CD4-positive, alpha-beta T cell treated with Interleukin-10 for 1 hour (primary cell): ENCODE measurements around the gene ZSCAN9.

Experiments
- DNase-seq: peaks from one replicate; pipeline ENCODE4 v3.0.0-alpha.2; 2020

ZSCAN9 gene

DNA sequence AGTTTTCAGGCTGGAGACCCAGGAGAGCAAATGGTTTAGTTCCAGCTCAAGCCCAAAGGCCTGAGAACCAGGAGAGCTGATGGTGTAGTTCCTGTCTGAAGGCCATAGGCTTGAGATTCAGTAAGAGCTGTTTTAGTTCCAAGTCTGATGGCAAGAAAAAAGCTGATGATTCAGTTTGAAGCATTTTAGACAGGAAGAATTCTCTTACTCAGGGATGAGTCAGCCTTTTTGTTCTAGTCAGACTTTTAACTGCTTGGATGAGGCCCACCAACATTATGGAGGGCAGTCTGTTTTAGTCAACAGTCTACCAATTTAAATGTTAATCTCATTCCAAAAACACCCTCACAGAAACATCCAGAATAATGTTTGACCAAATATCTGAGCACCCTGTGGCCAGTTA lies 44.4 kb downstream of the ZSCAN9 start:
- no peak for DNase-seq

GRCh38 chr6:28274888-28275287 lies 49.8 kb downstream of the ZSCAN9 start:
- no peak for DNase-seq

DNA sequence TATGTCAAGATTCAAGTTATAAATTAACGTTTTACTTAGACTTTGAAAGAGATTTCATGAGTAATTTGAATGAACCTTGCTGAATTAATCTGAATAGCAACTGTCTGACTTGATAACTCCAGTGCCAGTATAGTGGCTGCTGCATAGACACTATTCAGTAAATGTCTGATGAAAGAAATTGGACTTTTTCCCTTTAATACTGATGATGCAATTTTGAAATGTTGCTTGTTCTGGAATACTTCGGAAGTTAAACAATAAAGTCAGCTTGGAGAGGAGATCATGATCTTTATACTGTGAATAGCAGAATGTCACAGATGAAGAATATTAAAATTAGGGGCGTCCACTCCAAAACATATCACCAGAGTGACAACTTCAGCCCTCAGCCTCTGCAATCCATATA lies 52.7 kb downstream of the ZSCAN9 start:
- no peak for DNase-seq

DNA sequence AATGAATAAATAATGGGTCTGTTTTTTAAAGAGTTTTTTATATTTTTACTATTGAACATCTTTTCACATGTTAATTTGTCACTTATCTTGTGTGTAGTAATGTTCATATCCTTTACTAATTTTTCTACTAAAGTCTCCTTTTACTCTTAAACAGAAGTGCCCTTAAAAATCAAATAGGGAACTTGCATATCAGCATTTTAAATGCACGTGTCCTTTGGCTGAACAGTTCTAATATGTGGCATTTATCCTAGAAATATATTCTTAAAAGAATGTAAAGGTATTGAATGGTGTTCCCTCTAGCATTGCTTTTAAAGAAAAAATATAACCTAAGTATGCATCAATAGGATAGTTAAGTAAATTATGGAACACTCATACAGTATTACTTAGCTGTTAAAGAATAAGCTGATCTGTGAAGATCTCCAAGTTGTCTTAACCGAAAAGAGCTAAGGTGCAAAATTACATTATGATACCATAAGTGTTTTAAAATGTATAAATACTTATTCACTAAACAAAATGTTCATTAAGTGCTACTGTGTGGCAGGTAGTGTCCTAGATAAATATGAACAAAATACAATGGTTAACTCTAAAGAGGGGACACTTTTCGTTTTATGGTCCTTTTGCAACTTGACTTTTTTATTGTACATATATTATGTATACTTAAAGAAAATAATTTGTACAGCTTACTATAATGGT lies 55.7 kb downstream of the ZSCAN9 start:
- no peak for DNase-seq

DNA sequence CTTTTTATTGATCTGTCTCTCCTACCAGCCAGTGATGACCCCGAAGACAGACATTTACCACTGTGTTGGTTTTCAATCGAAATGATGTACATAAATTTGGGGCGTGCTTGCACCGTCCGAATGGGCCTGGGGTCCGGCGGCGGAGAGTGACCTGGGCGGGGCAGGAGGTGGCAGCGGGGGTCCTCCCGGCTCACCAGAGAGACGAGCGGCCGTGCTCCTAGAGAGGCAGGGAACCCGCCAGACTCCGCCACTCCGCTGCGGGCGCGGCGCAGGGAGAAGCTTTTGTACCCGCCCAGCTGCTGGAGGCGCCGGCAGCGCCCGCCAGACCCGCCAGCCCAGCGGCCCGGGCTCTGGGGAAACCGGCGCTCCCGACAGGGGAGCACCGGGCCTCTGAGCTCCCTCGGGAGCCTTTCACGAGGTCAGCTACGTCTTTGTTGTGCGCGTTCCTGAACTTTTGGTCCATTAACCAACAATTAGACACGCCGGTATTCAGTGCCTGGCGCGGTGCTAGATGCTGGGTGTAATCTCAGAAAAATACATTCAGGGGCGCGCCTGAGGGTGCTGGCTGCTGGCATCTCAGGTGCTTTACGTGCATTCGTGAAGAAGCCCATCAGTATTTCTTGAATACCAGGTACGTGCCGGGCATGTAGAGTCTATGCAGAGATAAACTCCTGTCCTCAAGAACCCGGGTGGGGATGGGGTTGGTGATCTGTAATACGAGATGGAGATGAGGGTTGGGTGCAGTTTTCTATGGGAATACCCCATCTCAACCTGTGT lies 56.4 kb downstream of the ZSCAN9 start, which contains the start of gene PGBD1:
Gene PGBD1 (plus strand): TSS at position 285 of the 777 bp plus-strand sequence. CDS start 2,242 bp downstream, outside the sequence.
- DNase-seq = peak; percentile 40

- DNase-seq = no peak
Observed at GRCh38 chr6:28282926-28283325, 57.9 kb downstream of the ZSCAN9 start.
